ENCODE data around the gene SORBS1. TPM values are rescaled to one million over a fixed set of nuclear protein-coding genes. Genes with fewer than 3 reads are reported as not detected.

SORBS1 gene
- total and polyA plus RNA-seq, 4 donors, result 13.1 to 68.9 (median 44.0) TPM

- no peak overlapping the region for H3K9ac ChIP-seq (ENCODE audit: insufficient read depth in 1 of 2, low read length in 2 of 2)
- WGBS, 2 donors, result 58 to 66% methylated on average over 2 of the region's 2 CpGs
- H3K27ac ChIP-seq (ENCODE audit: low read depth in 1 of 2, low read length in 1 of 2), result peak overlapping the region in 1 of 2 donors; percentile 22
- DNase-seq (peak; percentile 11 to 62 (median 37)), ATAC-seq (ENCODE audit: insufficient read depth, low FRiP score) (no peak)
- no peaks in the 10 kb centered on the region for H3K9me3 ChIP-seq (ENCODE audit: control insufficient read depth in 4 of 4, insufficient read depth in 3 of 4, low read length in 3 of 4)
- H3K27me3 ChIP-seq (ENCODE audit: control insufficient read depth in 3 of 3, insufficient read depth in 3 of 3, low read length in 2 of 3), result no peaks in the 10 kb centered on the region
- no peak overlapping the region for H3K4me3 ChIP-seq
- no peak for TF ChIP-seq CTCF (IDR thresholded peaks at IDR 0.05; ENCODE audit: control extremely low read depth, extremely low read depth)
- peaks cover 0 to 4% (median 0%) of the 10 kb centered on the region in 5 donors for H3K4me1 ChIP-seq (ENCODE audit: control insufficient read depth in 5 of 5, insufficient read depth in 5 of 5, low read length in 5 of 5)
- no peaks in the 10 kb centered on the region for H3K36me3 ChIP-seq (ENCODE audit: control insufficient read depth in 4 of 4, insufficient read depth in 4 of 4, low read length in 4 of 4)
These were observed 18.8 kb upstream of the SORBS1 start for GRCh38 chr10:95579835-95580535.

DNA sequence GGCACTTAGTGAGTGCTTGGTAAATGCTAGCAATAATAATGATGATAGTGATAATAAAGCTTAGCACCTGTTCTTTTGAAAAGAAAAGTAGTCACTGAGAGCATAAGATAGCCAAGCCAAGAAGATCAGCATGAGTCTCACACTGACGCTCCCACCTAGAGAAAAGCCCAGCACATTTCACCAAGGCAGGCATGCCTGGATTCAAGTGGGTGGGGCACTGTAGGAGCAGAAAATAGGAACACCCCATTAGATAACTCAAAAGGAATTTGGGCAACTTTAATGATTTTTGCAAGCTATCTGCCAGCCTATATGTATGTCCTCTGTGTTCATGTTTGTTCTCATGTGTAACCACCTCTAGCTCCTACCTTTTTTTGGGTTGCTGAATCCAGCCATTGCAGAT lies 18.1 kb upstream of the SORBS1 start:
- 97 to 100% methylated on average over 1 of the region's 1 CpG for WGBS, 2 donors
- no peak overlapping the region for H3K4me3 ChIP-seq
- no peaks in the 10 kb centered on the region for H3K27me3 ChIP-seq (ENCODE audit: control insufficient read depth in 3 of 3, insufficient read depth in 3 of 3, low read length in 2 of 3)
- H3K36me3 ChIP-seq (ENCODE audit: control insufficient read depth in 4 of 4, insufficient read depth in 4 of 4, low read length in 4 of 4), result no peaks in the 10 kb centered on the region
- ATAC-seq (ENCODE audit: insufficient read depth, low FRiP score), result no peak
- no peak overlapping the region for H3K27ac ChIP-seq (ENCODE audit: low read depth in 1 of 2, low read length in 1 of 2)
- H3K9me3 ChIP-seq (ENCODE audit: control insufficient read depth in 4 of 4, insufficient read depth in 3 of 4, low read length in 3 of 4), result peaks cover 0 to 2% (median 0%) of the 10 kb centered on the region in 4 donors
- no peak for DNase-seq
- no peak overlapping the region for H3K9ac ChIP-seq (ENCODE audit: insufficient read depth in 1 of 2, low read length in 2 of 2)
- no peak for TF ChIP-seq CTCF (IDR thresholded peaks at IDR 0.05; ENCODE audit: control extremely low read depth, extremely low read depth)
- peaks cover 0 to 4% (median 0%) of the 10 kb centered on the region in 5 donors for H3K4me1 ChIP-seq (ENCODE audit: control insufficient read depth in 5 of 5, insufficient read depth in 5 of 5, low read length in 5 of 5)

DNA sequence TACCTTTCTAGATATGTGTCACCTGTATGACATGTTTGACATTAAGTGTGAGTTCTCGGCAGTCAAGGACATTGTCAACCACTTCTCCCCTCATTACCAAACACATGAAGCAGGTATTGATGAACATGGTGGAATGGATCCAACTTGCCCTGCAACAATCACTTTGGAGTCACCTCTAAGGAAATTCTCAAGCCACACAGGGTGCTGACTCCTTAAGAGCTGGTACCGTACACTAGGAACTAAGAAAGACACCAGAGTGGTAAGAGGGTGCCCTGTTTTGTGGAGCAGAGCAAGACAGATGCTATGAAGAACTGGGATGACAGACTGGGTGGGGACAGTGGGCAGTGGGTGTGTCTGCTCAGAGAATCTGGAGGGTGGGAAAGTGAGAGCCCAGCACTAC lies 17.4 kb upstream of the SORBS1 start:
- 70 to 88% methylated on average over 2 of the region's 2 CpGs for WGBS, 2 donors
- H3K4me3 ChIP-seq, result no peak overlapping the region
- no peaks in the 10 kb centered on the region for H3K27me3 ChIP-seq (ENCODE audit: control insufficient read depth in 3 of 3, insufficient read depth in 3 of 3, low read length in 2 of 3)
- DNase-seq (no peak), ATAC-seq (ENCODE audit: insufficient read depth, low FRiP score) (peak; percentile 21)
- H3K9ac ChIP-seq (ENCODE audit: insufficient read depth in 1 of 2, low read length in 2 of 2), result no peak overlapping the region
- no peak overlapping the region for H3K27ac ChIP-seq (ENCODE audit: low read depth in 1 of 2, low read length in 1 of 2)
- H3K9me3 ChIP-seq (ENCODE audit: control insufficient read depth in 4 of 4, insufficient read depth in 3 of 4, low read length in 3 of 4), result peaks cover 0 to 2% (median 0%) of the 10 kb centered on the region in 4 donors
- peaks cover 0 to 5% (median 3%) of the 10 kb centered on the region in 5 donors for H3K4me1 ChIP-seq (ENCODE audit: control insufficient read depth in 5 of 5, insufficient read depth in 5 of 5, low read length in 5 of 5)
- H3K36me3 ChIP-seq (ENCODE audit: control insufficient read depth in 4 of 4, insufficient read depth in 4 of 4, low read length in 4 of 4), result no peaks in the 10 kb centered on the region
- no peak for TF ChIP-seq CTCF (IDR thresholded peaks at IDR 0.05; ENCODE audit: control extremely low read depth, extremely low read depth)

Measured in lung (tissue), 12 donors.